OCI-LY7 (cell line): ENCODE results near the gene ADCY5. TPM values are rescaled to one million over a fixed set of nuclear protein-coding genes. Genes with fewer than 3 reads are reported as not detected.

ENCODE experiments used
- BruUV-seq: library from RNA; stranded (reverse); fragments of 400-500 nt; replicated peaks from 2 replicates; lab custom pipeline; 2021; lab: Mats Ljungman, UMichigan
- CTCF ChIA-PET: fragments of 300-600 bp; sonication (Branson Sonifier 250); formaldehyde crosslinking; loops from one replicate; lab custom pipeline; 2022; ENCODE audit warnings: antibody characterized with exemption; ENCODE audit not compliant: unreplicated experiment; lab: Charles Lee
- POLR2A ChIA-PET: fragments of 300-600 bp; sonication (Branson Sonifier 250); formaldehyde crosslinking; loops from one replicate; lab custom pipeline; 2022; ENCODE audit warnings: antibody characterized with exemption; lab: Charles Lee
- DNase-seq: peaks from one replicate; pipeline ENCODE4 v3.0.0-alpha.2; 2015; ENCODE audit warnings: low spot score
- H2AFZ ChIP-seq: fragments of 200-600 bp; sonication (generic), shearing (Covaris generic); 2 replicates; pipeline ENCODE4 v1.6.1; 2014; ENCODE audit warnings: mild to moderate bottlenecking, antibody characterized with exemption, low read length, moderate library complexity
- H3K27ac ChIP-seq: fragments of 200-600 bp; sonication (generic); 2 replicates; pipeline ENCODE4 v1.5.1; 2014; ENCODE audit warnings: mixed run types, low read depth, mild to moderate bottlenecking, moderate library complexity, low read length, inconsistent platforms; ENCODE audit not compliant: poor library complexity, severe bottlenecking
- H3K36me3 ChIP-seq: fragments of 200-600 bp; sonication (generic); 2 replicates; pipeline ENCODE4 v1.6.1; 2014; ENCODE audit warnings: mild to moderate bottlenecking, antibody characterized with exemption, low read length, moderate library complexity, mixed read lengths; ENCODE audit not compliant: insufficient read depth
- H3K4me1 ChIP-seq: fragments of 200-600 bp; sonication (generic); 2 replicates; pipeline ENCODE4 v1.5.1; 2014; ENCODE audit warnings: mild to moderate bottlenecking, low read length; ENCODE audit not compliant: insufficient read depth, poor library complexity, severe bottlenecking
- H3K4me2 ChIP-seq: fragments of 200-600 bp; sonication (generic); 2 replicates; pipeline ENCODE4 v1.6.1; 2014; ENCODE audit warnings: mild to moderate bottlenecking, low read length
- H3K4me3 ChIP-seq: fragments of 200-600 bp; sonication (generic); 2 replicates; pipeline ENCODE4 v1.5.1; 2014; ENCODE audit warnings: mild to moderate bottlenecking, low read depth, low read length; ENCODE audit not compliant: poor library complexity, severe bottlenecking
- H3K79me2 ChIP-seq: fragments of 200-600 bp; sonication (generic); 2 replicates; pipeline ENCODE4 v1.6.1; 2016; ENCODE audit warnings: low read depth, mild to moderate bottlenecking, low read length, moderate library complexity, mixed read lengths; ENCODE audit not compliant: insufficient read depth
- H3K9me2 ChIP-seq: fragments of 200-600 bp; sonication (generic); 2 replicates; pipeline ENCODE4 v1.6.1; 2016; ENCODE audit warnings: mild to moderate bottlenecking, low read length, mixed read lengths; ENCODE audit not compliant: insufficient read depth
- H3K9me3 ChIP-seq: fragments of 200-600 bp; sonication (generic); 2 replicates; pipeline ENCODE4 v1.6.1; 2014; ENCODE audit warnings: mild to moderate bottlenecking, mixed run types, low read length, mixed read lengths
- H4K20me1 ChIP-seq: fragments of 200-600 bp; sonication (generic); 2 replicates; pipeline ENCODE4 v1.6.1; 2014; ENCODE audit warnings: mild to moderate bottlenecking, antibody characterized with exemption, low read length, moderate library complexity, mixed read lengths; ENCODE audit not compliant: insufficient read depth
- EZH2phosphoT487 ChIP-seq: fragments of 200-600 bp; sonication (generic); IDR thresholded peaks from 2 replicates; pipeline ENCODE4 v1.6.1; 2018; ENCODE audit warnings: low read depth, borderline replicate concordance, mild to moderate bottlenecking, mixed run types, antibody characterized with exemption, low read length, moderate library complexity, mixed read lengths
- intact Hi-C: fragments of 100-400 bp; cut with micrococcal nuclease; formaldehyde crosslinking; loops from one replicate; pipeline ENCODE4 v1.10.0; 2022; ENCODE audit not compliant: unreplicated experiment
- total RNA-seq, 2 experiments: library from RNA; depleted of rRNA in 1 of 2; stranded (reverse); fragments of >200 nt in 1 of 2; shearing (Covaris generic) in 1 of 2; gene quantifications; 2 replicates each; pipeline ENCODE4 v1.2.3, GENCODE V29; 2014 to 2022
- TF ChIP-seq, protein P1 (sequence below): fragments of 200-600 bp; sonication (generic); conservative IDR thresholded peaks from 2 replicates; pipeline ENCODE4 v1.5.1; 2014; ENCODE audit warnings: mild to moderate bottlenecking, antibody characterized with exemption, low read length, moderate library complexity, mixed read lengths

The ADCY5 gene
- total RNA-seq, 2 experiments from 2014 or later: 0.03 to 0.63 TPM

- Histone ChIP-seq H3K4me2 (no peak overlapping the region), H3K9me3 (no peaks in the 10 kb centered on the region), H3K4me3 (no peak overlapping the region), H4K20me1 (no peaks in the 10 kb centered on the region), H3K4me1 (peaks cover 10% of the 10 kb centered on the region), H3K9me2 (no peaks in the 10 kb centered on the region), H2AFZ (no peak overlapping the region), H3K27ac (no peak overlapping the region), H3K36me3 (no peaks in the 10 kb centered on the region), H3K79me2 (no peaks in the 10 kb centered on the region)
- TF ChIP-seq, protein P1, sequence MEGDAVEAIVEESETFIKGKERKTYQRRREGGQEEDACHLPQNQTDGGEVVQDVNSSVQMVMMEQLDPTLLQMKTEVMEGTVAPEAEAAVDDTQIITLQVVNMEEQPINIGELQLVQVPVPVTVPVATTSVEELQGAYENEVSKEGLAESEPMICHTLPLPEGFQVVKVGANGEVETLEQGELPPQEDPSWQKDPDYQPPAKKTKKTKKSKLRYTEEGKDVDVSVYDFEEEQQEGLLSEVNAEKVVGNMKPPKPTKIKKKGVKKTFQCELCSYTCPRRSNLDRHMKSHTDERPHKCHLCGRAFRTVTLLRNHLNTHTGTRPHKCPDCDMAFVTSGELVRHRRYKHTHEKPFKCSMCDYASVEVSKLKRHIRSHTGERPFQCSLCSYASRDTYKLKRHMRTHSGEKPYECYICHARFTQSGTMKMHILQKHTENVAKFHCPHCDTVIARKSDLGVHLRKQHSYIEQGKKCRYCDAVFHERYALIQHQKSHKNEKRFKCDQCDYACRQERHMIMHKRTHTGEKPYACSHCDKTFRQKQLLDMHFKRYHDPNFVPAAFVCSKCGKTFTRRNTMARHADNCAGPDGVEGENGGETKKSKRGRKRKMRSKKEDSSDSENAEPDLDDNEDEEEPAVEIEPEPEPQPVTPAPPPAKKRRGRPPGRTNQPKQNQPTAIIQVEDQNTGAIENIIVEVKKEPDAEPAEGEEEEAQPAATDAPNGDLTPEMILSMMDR: no peak
- TF ChIP-seq EZH2phosphoT487: no peak
- no peak for DNase-seq
- no TSS peak for BruUV-seq
- ChIA-PET CTCF (interaction anchor here (0.6 kb wide), 1 partner anchor 37 kb away, joined by 3 read pairs; no protein-coding TSS in a partner anchor), POLR2A (no interaction called here)
- intact Hi-C loops: no loop called here
Observed at GRCh38 chr3:123315271-123315595, 133.7 kb downstream of the ADCY5 start.

GRCh38 chr3:123314359-123315270 lies 134.3 kb downstream of the ADCY5 start:
- POLR2A ChIA-PET: no interaction called here
- no peaks in the 10 kb centered on the region for H4K20me1 ChIP-seq
- peaks cover 10% of the 10 kb centered on the region for H3K4me1 ChIP-seq
- TF ChIP-seq EZH2phosphoT487: no peak
- TF ChIP-seq, protein P1: no peak
- H3K9me2 ChIP-seq: no peaks in the 10 kb centered on the region
- H3K27ac ChIP-seq: no peak overlapping the region
- no peaks in the 10 kb centered on the region for H3K79me2 ChIP-seq
- peak; percentile 23 for DNase-seq
- no peaks in the 10 kb centered on the region for H3K9me3 ChIP-seq
- H3K4me2 ChIP-seq: no peak overlapping the region
- intact Hi-C loops: no loop called here
- H2AFZ ChIP-seq: no peak overlapping the region
- H3K4me3 ChIP-seq: no peak overlapping the region
- no TSS peak for BruUV-seq
- CTCF ChIA-PET: no interaction called here
- H3K36me3 ChIP-seq: no peaks in the 10 kb centered on the region

DNA sequence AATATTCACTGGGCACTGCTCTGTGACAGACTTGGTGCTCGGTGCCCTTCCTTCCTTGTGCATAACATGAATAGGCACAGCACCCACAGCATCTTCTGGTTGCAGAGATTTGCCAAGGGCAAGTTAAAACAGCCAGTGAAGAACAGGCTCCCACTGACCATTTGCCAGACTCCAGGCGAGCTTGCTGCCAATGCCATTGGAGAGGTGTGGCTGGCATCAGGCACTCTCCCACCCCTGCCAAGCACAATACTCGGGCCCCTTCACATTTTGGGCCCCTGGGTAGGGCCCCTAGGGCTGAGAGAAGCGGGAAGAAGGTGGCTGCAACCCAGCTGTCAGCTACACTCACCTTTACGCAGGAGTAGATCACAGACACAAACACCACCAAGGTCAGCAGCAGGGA lies 135.0 kb downstream of the ADCY5 start:
- intact Hi-C loops: no loop called here
- Histone ChIP-seq H3K4me3 (no peak overlapping the region), H3K9me2 (no peaks in the 10 kb centered on the region), H4K20me1 (no peaks in the 10 kb centered on the region), H2AFZ (no peak overlapping the region), H3K4me1 (peaks cover 10% of the 10 kb centered on the region), H3K9me3 (no peaks in the 10 kb centered on the region), H3K79me2 (no peaks in the 10 kb centered on the region), H3K4me2 (no peak overlapping the region), H3K36me3 (no peaks in the 10 kb centered on the region), H3K27ac (no peak overlapping the region)
- no peak for TF ChIP-seq EZH2phosphoT487
- TF ChIP-seq, protein P1: no peak
- DNase-seq: no peak
- BruUV-seq: no TSS peak
- ChIA-PET POLR2A (no interaction called here), CTCF (no interaction called here)
